GM19025 (cell line): ENCODE measurements around the gene FEV.

Experiments used
- ATAC-seq: cut with Tn5 transposase; IDR thresholded peaks from one replicate; pipeline ENCODE4 v1.9.1; 2021; ENCODE audit warnings: mild to moderate bottlenecking, low read depth, moderate library complexity; ENCODE audit not compliant: unreplicated experiment

The FEV gene

GRCh38 chr2:218985021-218985324 is at the start of gene FEV:
Gene FEV, minus strand, starts transcription at chr2:218985184. Its CDS starts 109 bp downstream, at chr2:218985075.
- ATAC-seq, result no peak

- no peak for ATAC-seq
Observed at GRCh38 chr2:219032051-219032745, 47.2 kb upstream of the FEV start.

DNA sequence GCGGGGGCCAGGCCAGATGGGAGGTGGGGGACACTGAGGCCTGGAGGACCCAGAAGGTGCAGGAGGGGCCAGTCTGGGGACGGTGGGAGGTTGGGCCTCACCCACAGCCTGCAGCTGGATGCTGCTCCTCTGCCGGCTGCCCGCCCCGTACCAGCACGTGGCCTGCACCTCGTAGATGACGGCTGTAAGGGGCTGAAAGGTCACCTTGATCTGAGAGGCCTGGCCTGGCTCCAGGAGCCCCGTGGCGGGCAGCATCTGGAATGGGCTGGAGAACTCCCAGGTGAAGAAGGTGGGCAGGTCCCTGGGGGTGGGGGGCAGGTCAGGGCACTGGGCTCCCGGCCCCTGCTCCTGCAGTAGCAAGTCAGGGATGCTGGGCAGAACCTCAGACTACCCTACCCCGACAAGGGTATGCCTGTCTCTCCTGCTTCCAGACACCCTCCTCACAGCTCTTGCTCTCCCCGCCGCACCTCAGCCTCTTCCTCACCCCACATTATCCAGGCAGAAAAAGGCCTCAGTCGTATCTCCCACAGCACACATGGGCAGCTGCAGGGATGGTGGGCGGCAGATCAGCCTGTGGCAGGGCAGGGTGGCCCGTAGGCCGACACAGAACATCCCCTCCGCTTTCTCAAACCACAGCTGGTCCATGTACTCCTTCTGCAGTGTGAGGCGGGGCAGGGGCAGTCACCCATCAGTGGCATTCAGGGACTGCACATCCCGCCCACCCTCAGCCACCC is 46.2 kb upstream of the FEV start:
- ATAC-seq, result no peak

DNA sequence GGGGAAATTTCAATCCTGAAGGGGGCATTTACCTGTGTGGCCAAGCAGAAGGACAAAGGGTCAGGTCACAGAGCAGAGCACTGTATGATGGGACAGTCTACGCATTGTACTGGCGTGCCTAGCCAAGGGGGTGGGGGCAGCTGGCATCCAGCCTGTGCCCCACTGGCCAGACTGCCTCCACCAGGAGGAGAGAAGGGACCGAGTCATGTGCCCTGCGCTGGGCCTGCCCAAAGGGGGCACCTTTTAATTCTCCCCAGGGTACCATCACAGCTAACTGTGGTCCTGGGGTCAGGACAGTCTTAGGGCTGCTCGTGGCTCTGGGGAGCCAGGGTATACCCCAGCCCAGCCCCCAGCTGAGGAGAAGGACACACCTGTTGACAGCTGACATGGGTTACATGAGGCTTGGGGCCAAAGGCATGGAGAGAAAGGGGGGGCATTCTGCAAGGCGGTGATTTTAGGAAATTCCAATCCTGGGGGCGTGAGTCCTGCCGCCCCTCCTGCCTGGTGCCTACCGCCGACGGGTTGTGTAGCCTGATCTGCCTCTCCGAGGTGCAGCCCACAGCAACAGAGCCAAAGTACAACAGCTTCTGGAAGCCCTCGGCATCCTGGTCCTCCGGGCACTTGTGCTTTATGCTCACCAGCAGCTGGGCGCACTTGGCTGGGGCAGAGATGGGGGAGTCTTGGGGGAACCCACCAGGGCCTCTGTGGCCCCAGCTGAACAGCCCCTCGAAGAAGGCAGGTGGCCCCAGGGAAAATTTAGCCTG is 45.4 kb upstream of the FEV start:
- no peak for ATAC-seq

DNA sequence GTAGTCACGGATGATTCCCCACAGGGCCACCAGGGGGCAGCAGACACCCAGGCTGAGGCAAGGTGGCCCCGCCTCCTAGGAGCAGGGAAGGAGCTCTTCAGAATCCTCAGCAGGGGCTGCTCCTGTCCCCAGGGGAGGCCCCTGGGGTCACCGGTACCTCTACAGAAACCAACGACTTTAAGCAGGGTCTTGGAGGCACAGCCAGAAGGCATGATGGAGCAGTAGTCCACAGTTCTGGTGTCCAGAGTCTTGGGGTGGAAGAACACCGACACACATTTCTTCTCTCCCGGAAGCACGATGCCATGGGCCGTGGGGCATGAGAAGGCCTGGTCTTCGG is 44.8 kb upstream of the FEV start:
- ATAC-seq, result peak; percentile 66

DNA sequence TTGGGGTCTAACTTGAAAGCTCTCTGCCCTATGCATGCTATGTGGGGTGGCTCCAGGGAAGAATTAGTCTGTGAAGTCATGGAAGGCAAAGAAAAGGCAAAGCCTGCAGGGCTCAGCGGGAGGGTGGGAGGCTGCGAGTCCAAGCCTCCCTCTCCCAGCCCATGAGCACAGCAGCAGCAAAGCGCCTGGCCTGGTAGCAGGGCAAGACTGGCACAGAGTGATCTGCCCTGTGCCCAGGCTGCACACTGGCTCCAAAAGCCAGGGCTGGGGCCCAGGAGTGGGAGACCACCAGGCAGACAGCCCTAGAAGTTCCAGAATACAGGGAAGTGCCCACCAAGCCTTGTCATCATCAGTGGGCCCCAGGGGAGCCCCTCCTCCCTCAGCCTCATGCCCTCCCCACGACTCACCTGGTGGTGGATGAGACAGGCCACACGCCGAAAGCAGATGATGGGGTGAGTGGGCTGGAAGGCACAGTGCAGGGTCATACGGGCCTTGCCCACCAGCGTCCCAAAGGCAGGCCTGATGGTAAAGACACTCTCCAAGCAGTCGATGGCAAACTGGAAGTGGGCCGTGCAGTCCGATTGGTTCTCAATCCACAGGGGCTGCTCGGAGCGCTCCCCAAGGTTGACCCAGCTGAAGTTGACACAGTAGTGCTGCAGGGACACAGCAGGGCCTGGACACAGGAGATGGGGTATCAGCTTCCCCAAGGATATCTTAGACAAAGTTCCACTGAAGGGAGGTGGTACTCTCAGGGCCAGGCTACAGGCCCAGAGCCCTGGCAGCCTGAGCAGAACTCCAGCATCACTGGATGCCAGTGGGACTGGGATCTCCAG is 44.2 kb upstream of the FEV start:
- ATAC-seq, result peak; percentile 16

GRCh38 chr2:219028141-219028540 is 43.2 kb upstream of the FEV start:
- ATAC-seq, result no peak

DNA sequence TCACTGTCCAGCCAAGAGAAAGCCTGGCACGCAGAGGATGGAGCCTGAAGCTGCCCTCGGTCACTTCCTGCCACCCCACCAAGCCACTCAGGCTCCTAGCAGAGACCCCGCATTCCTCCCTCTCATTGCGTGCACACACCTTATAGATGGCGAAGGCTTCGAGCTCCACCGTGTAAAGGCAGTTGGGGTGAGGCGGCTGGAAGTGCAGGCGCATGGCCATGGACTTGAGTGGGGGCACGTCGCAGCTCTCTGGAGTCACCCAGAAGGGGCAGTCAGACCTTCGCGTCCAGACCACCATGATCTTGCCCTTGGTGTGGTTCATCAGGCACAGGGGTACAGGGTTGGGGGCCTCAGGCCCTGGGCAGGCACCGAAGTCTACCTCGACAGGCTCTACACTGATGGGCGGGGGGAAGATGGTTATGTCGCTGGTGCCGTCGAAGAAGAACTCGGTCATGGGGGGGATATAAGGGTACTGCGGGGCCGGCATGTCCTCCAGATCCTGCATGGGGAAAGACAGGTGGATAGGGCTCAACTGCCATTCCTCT is 42.6 kb upstream of the FEV start:
- no peak for ATAC-seq

GRCh38 chr2:219026946-219027345 is 42.0 kb upstream of the FEV start:
- ATAC-seq, result no peak

DNA sequence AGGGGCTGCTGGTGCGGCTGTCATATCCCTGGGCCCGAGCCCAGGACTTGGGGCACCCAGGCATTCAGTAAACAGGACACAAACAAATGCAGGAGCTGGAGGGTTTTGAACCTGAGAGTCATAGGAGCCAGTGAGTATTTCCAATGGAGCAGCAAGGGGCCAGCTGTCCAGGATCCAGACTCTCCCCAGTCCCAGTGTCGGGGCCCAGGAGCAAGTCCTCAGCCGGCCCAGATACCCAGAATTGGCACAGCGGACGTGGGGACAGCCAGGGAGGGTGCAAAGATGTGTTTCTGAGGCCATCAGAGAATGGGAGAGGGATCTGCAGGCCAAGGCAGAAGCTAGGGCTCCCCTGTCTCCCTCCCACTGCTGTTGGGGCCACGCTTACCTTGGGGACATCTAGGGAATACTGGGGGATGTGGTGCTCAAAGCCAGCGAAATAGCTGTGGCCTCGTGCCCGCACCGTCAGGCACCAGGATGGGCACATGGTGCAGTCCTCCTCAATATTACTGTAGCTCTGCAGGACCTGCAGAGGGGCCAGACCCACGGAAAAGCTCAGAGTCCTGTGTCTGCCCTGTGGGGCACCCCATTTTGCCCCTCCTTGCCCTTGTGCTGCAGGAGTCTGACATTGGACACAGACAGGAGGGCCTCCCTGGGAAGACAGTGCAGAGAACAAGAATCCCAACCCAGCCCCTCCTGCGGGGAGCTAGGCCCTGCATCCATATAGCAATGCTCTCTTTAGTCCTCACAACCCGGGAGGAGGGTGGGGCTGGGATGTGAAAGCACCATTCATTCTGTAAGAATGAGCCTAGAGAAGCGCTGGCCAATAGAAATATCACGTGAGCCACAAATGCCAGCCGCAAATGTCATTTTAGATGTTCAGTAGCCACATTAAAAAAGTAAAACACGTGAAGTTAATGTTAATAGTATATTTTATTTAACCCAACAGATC is 40.9 kb upstream of the FEV start:
- no peak for ATAC-seq

DNA sequence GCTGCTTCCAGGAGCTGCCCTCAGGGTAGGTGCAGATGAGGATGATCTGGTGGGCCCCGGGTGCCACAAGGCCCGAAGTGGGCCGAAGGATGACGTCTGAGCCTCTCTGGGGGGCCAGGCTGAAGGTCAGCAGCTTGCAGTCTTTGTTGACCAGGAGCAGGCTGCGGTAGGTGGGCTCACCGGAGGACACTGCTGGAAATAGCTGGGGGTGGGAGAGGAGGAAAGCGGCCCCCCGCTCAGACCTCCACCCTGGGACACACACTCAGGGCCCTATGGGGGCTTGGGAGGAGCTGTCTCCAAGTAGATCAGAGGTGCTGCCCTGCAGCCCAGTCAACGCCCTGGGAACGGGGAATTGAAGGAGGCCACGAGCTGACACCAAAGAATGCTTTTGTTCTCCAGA is 39.1 kb upstream of the FEV start:
- ATAC-seq, result no peak

GRCh38 chr2:219023045-219023605 is 38.1 kb upstream of the FEV start:
- ATAC-seq, result no peak

- no peak for ATAC-seq
Observed at GRCh38 chr2:219022616-219023015, 37.6 kb upstream of the FEV start.

GRCh38 chr2:219022041-219022440 is 37.1 kb upstream of the FEV start:
- no peak for ATAC-seq

DNA sequence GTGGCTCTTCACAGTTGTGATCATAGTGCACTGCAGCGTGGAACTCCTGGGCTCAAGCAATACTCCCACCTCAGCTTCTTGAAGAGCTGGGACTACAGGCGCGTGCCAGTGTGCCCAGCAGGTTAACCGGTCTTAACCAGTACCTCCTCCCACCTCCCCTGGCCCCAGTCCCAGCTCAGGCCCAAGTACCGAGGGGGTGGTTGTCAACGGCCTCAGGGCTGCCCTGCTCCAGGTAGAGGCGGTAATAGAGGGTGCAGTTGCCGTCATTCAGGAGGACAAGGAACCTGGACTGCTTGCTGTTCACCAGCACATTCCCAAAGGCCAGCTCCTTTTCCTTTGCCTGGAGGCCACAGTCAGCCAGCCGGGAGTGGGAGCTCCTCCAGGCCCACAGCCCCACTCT is 36.6 kb upstream of the FEV start:
- ATAC-seq, result no peak

- no peak for ATAC-seq
Observed at GRCh38 chr2:219020604-219021365, 35.8 kb upstream of the FEV start.

GRCh38 chr2:219019436-219019835 is 34.5 kb upstream of the FEV start:
- ATAC-seq, result no peak

GRCh38 chr2:219018726-219019125 is 33.7 kb upstream of the FEV start:
- ATAC-seq, result no peak
